GM12878 (cell line): ENCODE data around the gene TSHZ2. TPM values are rescaled to one million over a fixed set of nuclear protein-coding genes. Genes with fewer than 3 reads are reported as not detected.

Experiments
- BMI1 ChIP-seq: fragments of 450-650 bp; IDR thresholded peaks from 2 replicates; pipeline ENCODE4 v1.6.1; 2016; ENCODE audit warnings: mild to moderate bottlenecking, moderate library complexity, borderline replicate concordance
- GABPA ChIP-seq: IDR thresholded peaks from 2 replicates; pipeline ENCODE4 v1.6.1; 2014; ENCODE audit warnings: antibody characterized with exemption, low read depth, mild to moderate bottlenecking, inconsistent platforms
- KDM1A ChIP-seq: fragments of 200-600 bp; sonication (generic); IDR thresholded peaks from 2 replicates; pipeline ENCODE4 v1.6.1; 2016; ENCODE audit warnings: borderline replicate concordance
- NR2C1 ChIP-seq: fragments of 450-650 bp; IDR thresholded peaks from 2 replicates; pipeline ENCODE4 v1.6.1; 2017; ENCODE audit warnings: antibody characterized with exemption, mild to moderate bottlenecking, moderate library complexity
- RB1 ChIP-seq: fragments of 450-650 bp; formaldehyde crosslinking; IDR thresholded peaks from 2 replicates; pipeline ENCODE4 v1.6.1; 2017; ENCODE audit warnings: mild to moderate bottlenecking, borderline replicate concordance
- SIX5 ChIP-seq: IDR thresholded peaks from 2 replicates; pipeline ENCODE4 v1.6.1; 2011; ENCODE audit warnings: mild to moderate bottlenecking, low read depth, low read length, moderate library complexity; ENCODE audit not compliant: severe bottlenecking
- SUZ12 ChIP-seq: fragments of 200-600 bp; sonication (generic); IDR thresholded peaks from one replicate; pipeline ENCODE4 v1.6.1; 2018; ENCODE audit warnings: antibody characterized with exemption, mild to moderate bottlenecking; ENCODE audit not compliant: unreplicated experiment
- ZNF24 ChIP-seq: fragments of 450-650 bp; IDR thresholded peaks from 2 replicates; pipeline ENCODE4 v1.6.1; 2017; ENCODE audit warnings: antibody characterized with exemption, mild to moderate bottlenecking
- ZNF592 ChIP-seq: fragments of 450-650 bp; IDR thresholded peaks from 2 replicates; pipeline ENCODE4 v1.6.1; 2017; ENCODE audit warnings: mild to moderate bottlenecking, moderate library complexity
- polyA plus RNA-seq, 11 experiments: library from polyadenylated mRNA; depleted of rRNA in 4 of 11; unstranded in 6 of 11; stranded (reverse) in 5 of 11; fragments of >200 nt; fragmentation: Nextera tagmentation in 4 of 11; fragmentation: Illumina TruSeq in 1 of 11; extraction: Ambion mirVana in 4 of 11; extraction: Trizol in 1 of 11; gene quantifications; 1 replicate in 1 of 11; 2 replicates in 10 of 11; pipeline versions ENCODE4 v1.2.1 to v1.2.3, GENCODE V29; 2011 to 2016; ENCODE audit warnings: inconsistent platforms in 2 of 11, missing spikeins in 2 of 11, low read depth in 1 of 11
- total RNA-seq, 4 experiments: library from RNA; depleted of rRNA in 3 of 4; stranded (reverse); fragments of >200 nt in 3 of 4; fragmentation: Illumina TruSeq in 1 of 4; extraction: Trizol in 1 of 4; gene quantifications; 2 replicates each; pipeline versions ENCODE4 v1.2.1 to v1.2.3, GENCODE V29; 2013 to 2021
- TF ChIP-seq, protein P1 (sequence below): fragments of 450-650 bp; formaldehyde crosslinking; IDR thresholded peaks from 2 replicates; pipeline ENCODE4 v1.4.0; 2022; ENCODE audit warnings: mild to moderate bottlenecking, moderate library complexity

TSHZ2 gene
- total and polyA plus RNA-seq, 10 of the 15 experiments (the other 5 are each of a cell fraction or from before 2014, with no cell fraction given), result 0.01 to 0.86 (median 0.13) TPM; not detected in 2

DNA sequence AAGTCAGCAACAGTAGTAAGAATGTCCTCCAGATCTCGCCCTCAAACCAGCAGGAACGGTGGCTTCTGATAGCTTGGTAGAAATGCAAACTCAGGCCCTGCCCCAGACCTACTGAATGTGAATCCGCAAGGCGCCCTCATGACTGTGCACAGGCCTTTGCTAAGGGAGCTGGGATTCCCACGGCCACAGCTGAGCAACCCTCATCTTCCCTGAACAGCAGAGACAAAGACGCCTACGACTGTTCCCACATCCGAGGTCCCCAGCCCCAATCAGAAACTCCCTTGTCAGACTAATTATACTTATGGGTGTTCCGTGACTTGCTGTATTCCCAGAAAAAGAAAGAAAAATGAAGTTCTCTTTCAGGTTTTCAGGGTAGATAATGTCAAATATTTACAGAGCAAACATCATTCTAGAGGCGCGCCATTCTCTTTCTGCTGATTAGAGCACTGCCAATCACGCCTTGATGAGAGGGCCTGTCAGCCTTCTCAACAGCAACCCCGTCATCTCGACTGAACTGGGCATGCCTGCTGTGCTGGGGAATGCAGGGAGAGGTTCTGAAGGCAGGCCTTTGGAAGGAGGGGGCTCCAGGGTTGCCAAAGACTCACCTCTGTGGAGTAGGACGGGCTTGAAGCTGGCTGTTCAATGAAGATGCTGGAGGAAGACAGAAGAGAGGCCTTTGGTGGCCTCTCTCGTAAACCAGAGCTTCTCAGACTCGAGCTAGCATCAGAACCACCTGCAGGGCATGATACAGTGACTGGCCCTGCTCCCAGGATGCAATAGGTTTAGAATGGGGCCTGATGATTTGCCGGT is 541.5 kb downstream of the TSHZ2 start (continued):
- no peak for TF ChIP-seq RB1
- no peak for TF ChIP-seq SIX5
- no peak for TF ChIP-seq KDM1A
- TF ChIP-seq GABPA, result no peak
- no peak for TF ChIP-seq SUZ12
- TF ChIP-seq BMI1, result no peak
- TF ChIP-seq, protein P1, sequence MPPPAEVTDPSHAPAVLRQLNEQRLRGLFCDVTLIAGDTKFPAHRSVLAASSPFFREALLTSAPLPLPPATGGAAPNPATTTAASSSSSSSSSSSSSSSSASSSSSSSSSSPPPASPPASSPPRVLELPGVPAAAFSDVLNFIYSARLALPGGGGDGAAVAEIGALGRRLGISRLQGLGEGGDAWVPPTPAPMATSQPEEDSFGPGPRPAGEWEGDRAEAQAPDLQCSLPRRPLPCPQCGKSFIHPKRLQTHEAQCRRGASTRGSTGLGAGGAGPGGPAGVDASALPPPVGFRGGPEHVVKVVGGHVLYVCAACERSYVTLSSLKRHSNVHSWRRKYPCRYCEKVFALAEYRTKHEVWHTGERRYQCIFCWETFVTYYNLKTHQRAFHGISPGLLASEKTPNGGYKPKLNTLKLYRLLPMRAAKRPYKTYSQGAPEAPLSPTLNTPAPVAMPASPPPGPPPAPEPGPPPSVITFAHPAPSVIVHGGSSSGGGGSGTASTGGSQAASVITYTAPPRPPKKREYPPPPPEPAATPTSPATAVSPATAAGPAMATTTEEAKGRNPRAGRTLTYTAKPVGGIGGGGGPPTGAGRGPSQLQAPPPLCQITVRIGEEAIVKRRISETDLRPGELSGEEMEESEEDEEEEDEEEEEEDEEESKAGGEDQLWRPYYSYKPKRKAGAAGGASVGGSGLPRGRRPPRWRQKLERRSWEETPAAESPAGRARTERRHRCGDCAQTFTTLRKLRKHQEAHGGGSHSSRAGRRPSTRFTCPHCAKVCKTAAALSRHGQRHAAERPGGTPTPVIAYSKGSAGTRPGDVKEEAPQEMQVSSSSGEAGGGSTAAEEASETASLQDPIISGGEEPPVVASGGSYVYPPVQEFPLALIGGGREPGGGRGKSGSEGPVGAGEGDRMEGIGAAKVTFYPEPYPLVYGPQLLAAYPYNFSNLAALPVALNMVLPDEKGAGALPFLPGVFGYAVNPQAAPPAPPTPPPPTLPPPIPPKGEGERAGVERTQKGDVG, result no peak
- no peak for TF ChIP-seq ZNF592
- TF ChIP-seq ZNF24, result no peak
- TF ChIP-seq NR2C1, result no peak
